ENCODE results near the gene GSTT2.
"Not testable (repeated sequence)": the region's sequence is repeated elsewhere in the genome, so short reads cannot be mapped to it uniquely, and the experiment has no call there.

DNA sequence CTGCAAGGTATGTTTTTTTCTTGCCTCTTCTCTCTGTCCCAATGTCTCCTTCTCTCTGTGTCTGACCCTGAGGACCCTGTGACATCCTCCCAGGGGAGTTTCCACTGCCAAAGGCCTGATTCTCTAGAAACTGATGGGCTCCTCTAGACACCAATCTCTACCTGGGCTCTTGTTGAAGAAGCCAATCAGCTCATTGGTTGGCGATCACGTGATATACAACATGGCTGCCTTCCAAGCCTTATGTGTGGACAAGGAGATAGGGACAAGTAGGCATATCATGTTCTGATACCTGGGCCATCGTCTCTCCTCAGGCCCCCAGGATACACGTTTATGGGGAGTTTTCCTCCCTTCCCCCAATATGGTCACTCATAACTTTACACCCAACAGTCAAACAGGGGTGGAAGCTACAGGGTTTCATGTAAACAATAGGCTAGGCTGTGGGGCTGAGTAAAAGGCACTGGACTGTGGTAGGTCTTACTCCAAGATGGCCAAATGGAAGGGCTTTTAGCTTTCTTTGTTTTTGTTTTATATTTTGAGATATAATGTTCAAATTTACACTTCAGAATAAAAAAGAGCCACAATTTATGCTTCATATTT is 13.7 kb downstream of the GSTT2 start:
- TF ChIP-seq CTCF (IDR thresholded peaks at IDR 0.05 in 2 of 3, conservative IDR thresholded peaks at IDR 0.05 in 1 of 3; ENCODE audit: control insufficient read depth in 2 of 3, extremely low read depth in 1 of 3, insufficient read depth in 1 of 3, low read depth in 3 of 3, low read length in 3 of 3); SKIL (IDR thresholded peaks at IDR 0.05; ENCODE audit: low read depth, poor library complexity, severe bottlenecking); POLR2AphosphoS2 (IDR thresholded peaks at IDR 0.05; ENCODE audit: low read depth, low read length); HDAC2 (IDR thresholded peaks at IDR 0.05); POLR2AphosphoS5 (IDR thresholded peaks at IDR 0.05; ENCODE audit: low read length); TAF1 (IDR thresholded peaks at IDR 0.05; ENCODE audit: borderline replicate concordance, low read depth, low read length); YBX1 (IDR thresholded peaks at IDR 0.05); RAD21 (IDR thresholded peaks at IDR 0.05; ENCODE audit: insufficient read depth, low read depth, low read length): not testable (repeated sequence)
